ENCODE measurements around the gene MAP2K2. TPM values are rescaled to one million over a fixed set of nuclear protein-coding genes. Genes with fewer than 3 reads are reported as not detected.

The MAP2K2 gene
- total RNA-seq, 1 experiment from 2014 or later, result 151 TPM

- intact Hi-C loops (cut with micrococcal nuclease; ENCODE audit: unreplicated experiment) (no loop called here), in situ Hi-C loops (cut with HindIII; ENCODE audit: low pct_unique_long_range_greater_than_20kb, low sequenced_read_pairs) (no loop called here)
- POLR2A ChIA-PET, result no interaction called here
- H3K4me3 ChIP-seq (ENCODE audit: low read depth in 2 of 2, low read length in 2 of 2), result no peak overlapping the region
- BruUV-seq (replicated peaks), result no TSS peak
- H3K27ac ChIP-seq (ENCODE audit: low read length), result no peak overlapping the region
- DNase-seq (ENCODE audit: low read depth, low spot score) (no peak), ATAC-seq (no peak)
- CTCF ChIA-PET, result no interaction called here
- no peak for TF ChIP-seq SIN3A (IDR thresholded peaks at IDR 0.05; ENCODE audit: borderline replicate concordance, insufficient read depth, low read depth, low read length)
- TF ChIP-seq TCF7L2 (IDR thresholded peaks at IDR 0.05; ENCODE audit: low read depth, low read length), result no peak
- TF ChIP-seq REST (IDR thresholded peaks at IDR 0.05; ENCODE audit: insufficient read depth in 1 of 2, low read depth in 2 of 2, low read length in 1 of 2), result no peak
- TF ChIP-seq, protein P1, sequence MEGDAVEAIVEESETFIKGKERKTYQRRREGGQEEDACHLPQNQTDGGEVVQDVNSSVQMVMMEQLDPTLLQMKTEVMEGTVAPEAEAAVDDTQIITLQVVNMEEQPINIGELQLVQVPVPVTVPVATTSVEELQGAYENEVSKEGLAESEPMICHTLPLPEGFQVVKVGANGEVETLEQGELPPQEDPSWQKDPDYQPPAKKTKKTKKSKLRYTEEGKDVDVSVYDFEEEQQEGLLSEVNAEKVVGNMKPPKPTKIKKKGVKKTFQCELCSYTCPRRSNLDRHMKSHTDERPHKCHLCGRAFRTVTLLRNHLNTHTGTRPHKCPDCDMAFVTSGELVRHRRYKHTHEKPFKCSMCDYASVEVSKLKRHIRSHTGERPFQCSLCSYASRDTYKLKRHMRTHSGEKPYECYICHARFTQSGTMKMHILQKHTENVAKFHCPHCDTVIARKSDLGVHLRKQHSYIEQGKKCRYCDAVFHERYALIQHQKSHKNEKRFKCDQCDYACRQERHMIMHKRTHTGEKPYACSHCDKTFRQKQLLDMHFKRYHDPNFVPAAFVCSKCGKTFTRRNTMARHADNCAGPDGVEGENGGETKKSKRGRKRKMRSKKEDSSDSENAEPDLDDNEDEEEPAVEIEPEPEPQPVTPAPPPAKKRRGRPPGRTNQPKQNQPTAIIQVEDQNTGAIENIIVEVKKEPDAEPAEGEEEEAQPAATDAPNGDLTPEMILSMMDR (IDR thresholded peaks at IDR 0.05), result no peak
- TF ChIP-seq POLR2AphosphoS5 (IDR thresholded peaks at IDR 0.05; ENCODE audit: low read depth, low read length), result no peak
- no peaks in the 10 kb centered on the region for H3K4me1 ChIP-seq (ENCODE audit: control insufficient read depth, insufficient read depth, low read length)
- H3K27me3 ChIP-seq (ENCODE audit: control insufficient read depth, insufficient read depth, low read length), result no peaks in the 10 kb centered on the region
- H3K9me3 ChIP-seq (ENCODE audit: control insufficient read depth, insufficient read depth, low read depth, low read length), result no peaks in the 10 kb centered on the region
- H3K36me3 ChIP-seq (ENCODE audit: control insufficient read depth, insufficient read depth, low read length), result no peaks in the 10 kb centered on the region
These were observed 29.6 kb downstream of the MAP2K2 start for GRCh38 chr19:4094291-4094690.

- POLR2A ChIA-PET, result no interaction called here
- no peak overlapping the region for H3K4me3 ChIP-seq (ENCODE audit: low read depth in 2 of 2, low read length in 2 of 2)
- no peak for ATAC-seq
These were observed 30.2 kb downstream of the MAP2K2 start for GRCh38 chr19:4093643-4094175.

More at GRCh38 chr19:4093643-4094175, 30.2 kb downstream of the MAP2K2 start:
- intact Hi-C loops (cut with micrococcal nuclease; ENCODE audit: unreplicated experiment) (no loop called here), in situ Hi-C loops (cut with HindIII; ENCODE audit: low pct_unique_long_range_greater_than_20kb, low sequenced_read_pairs) (no loop called here)
- TF ChIP-seq, protein P1 (IDR thresholded peaks at IDR 0.05), result no peak
- TF ChIP-seq POLR2AphosphoS5 (IDR thresholded peaks at IDR 0.05; ENCODE audit: low read depth, low read length), result no peak
- TF ChIP-seq SIN3A (IDR thresholded peaks at IDR 0.05; ENCODE audit: borderline replicate concordance, insufficient read depth, low read depth, low read length), result no peak
- no peak for TF ChIP-seq TCF7L2 (IDR thresholded peaks at IDR 0.05; ENCODE audit: low read depth, low read length)
- no peak for TF ChIP-seq REST (IDR thresholded peaks at IDR 0.05; ENCODE audit: insufficient read depth in 1 of 2, low read depth in 2 of 2, low read length in 1 of 2)
- Histone ChIP-seq H3K4me1 (ENCODE audit: control insufficient read depth, insufficient read depth, low read length) (no peaks in the 10 kb centered on the region), H3K36me3 (ENCODE audit: control insufficient read depth, insufficient read depth, low read length) (no peaks in the 10 kb centered on the region), H3K27ac (ENCODE audit: low read length) (no peak overlapping the region), H3K9me3 (ENCODE audit: control insufficient read depth, insufficient read depth, low read depth, low read length) (no peaks in the 10 kb centered on the region), H3K27me3 (ENCODE audit: control insufficient read depth, insufficient read depth, low read length) (no peaks in the 10 kb centered on the region)
- no peak for DNase-seq (ENCODE audit: low read depth, low spot score)
- CTCF ChIA-PET, result no interaction called here
- no TSS peak for BruUV-seq (replicated peaks)
